Fibroblast of lung (primary cell): Measurements from ENCODE around the gene DZANK1.

ENCODE experiments used
- EZH2 ChIP-seq: IDR thresholded peaks from 2 replicates; pipeline ENCODE4 v1.5.1; 2012; ENCODE audit warnings: low read length, control low read depth, mild to moderate bottlenecking; ENCODE audit errors: missing control alignments
- TF ChIP-seq, protein P1 (sequence below), 2 donors: IDR thresholded peaks in 1 of 2; conservative IDR thresholded peaks in 1 of 2; 1 replicate in 1 of 2; 2 replicates in 1 of 2; pipeline ENCODE4 v1.5.1; 2011 to 2012; ENCODE audit warnings: low read length in 2 of 2, control low read depth in 1 of 2, inconsistent platforms in 1 of 2, low read depth in 1 of 2, mild to moderate bottlenecking in 1 of 2

- TF ChIP-seq, protein P1, sequence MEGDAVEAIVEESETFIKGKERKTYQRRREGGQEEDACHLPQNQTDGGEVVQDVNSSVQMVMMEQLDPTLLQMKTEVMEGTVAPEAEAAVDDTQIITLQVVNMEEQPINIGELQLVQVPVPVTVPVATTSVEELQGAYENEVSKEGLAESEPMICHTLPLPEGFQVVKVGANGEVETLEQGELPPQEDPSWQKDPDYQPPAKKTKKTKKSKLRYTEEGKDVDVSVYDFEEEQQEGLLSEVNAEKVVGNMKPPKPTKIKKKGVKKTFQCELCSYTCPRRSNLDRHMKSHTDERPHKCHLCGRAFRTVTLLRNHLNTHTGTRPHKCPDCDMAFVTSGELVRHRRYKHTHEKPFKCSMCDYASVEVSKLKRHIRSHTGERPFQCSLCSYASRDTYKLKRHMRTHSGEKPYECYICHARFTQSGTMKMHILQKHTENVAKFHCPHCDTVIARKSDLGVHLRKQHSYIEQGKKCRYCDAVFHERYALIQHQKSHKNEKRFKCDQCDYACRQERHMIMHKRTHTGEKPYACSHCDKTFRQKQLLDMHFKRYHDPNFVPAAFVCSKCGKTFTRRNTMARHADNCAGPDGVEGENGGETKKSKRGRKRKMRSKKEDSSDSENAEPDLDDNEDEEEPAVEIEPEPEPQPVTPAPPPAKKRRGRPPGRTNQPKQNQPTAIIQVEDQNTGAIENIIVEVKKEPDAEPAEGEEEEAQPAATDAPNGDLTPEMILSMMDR (conservative IDR thresholded peaks at IDR 0.05 in 1 of 2, IDR thresholded peaks at IDR 0.05 in 1 of 2; ENCODE audit: low read depth in 1 of 2, low read length in 2 of 2) = no peak
- no peak for TF ChIP-seq EZH2
Observed at GRCh38 chr20:18496740-18497592, 30.1 kb upstream of the DZANK1 start, which contains the start of gene RBBP9.
